ENCODE measurements around the gene NOL3.

DNA sequence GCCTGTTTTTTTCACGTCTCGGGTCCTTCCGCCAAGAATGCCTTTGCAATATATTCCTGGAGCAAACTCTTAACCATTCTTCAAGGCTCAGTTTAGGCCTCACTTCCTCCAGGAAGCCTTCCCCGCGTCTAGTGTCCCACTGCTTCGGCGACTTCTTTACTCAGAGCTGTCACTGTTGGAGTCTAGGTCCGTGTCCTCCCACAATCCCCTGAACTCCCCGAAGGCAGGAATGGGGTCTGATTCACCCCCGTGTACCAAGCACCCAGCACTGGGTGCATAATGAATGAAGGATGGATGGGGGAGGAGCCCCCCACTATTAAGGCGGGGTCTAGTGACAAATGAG lies 12.9 kb downstream of the NOL3 start:
- TF ChIP-seq, protein P1, sequence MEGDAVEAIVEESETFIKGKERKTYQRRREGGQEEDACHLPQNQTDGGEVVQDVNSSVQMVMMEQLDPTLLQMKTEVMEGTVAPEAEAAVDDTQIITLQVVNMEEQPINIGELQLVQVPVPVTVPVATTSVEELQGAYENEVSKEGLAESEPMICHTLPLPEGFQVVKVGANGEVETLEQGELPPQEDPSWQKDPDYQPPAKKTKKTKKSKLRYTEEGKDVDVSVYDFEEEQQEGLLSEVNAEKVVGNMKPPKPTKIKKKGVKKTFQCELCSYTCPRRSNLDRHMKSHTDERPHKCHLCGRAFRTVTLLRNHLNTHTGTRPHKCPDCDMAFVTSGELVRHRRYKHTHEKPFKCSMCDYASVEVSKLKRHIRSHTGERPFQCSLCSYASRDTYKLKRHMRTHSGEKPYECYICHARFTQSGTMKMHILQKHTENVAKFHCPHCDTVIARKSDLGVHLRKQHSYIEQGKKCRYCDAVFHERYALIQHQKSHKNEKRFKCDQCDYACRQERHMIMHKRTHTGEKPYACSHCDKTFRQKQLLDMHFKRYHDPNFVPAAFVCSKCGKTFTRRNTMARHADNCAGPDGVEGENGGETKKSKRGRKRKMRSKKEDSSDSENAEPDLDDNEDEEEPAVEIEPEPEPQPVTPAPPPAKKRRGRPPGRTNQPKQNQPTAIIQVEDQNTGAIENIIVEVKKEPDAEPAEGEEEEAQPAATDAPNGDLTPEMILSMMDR (IDR thresholded peaks at IDR 0.05) = no peak
- TF ChIP-seq FOSL2 (IDR thresholded peaks at IDR 0.05; ENCODE audit: borderline replicate concordance, low read depth) = no peak
